Body of pancreas (tissue), 4 donors: ENCODE data around the gene THBS2. TPM values are rescaled to one million over a fixed set of nuclear protein-coding genes. Genes with fewer than 3 reads are reported as not detected.

ENCODE experiments used
- ATAC-seq: fragments of 150-250 bp; one replicate; pipeline ENCODE4 v1.9.1; 2016
- DNase-seq, 4 donors: peaks; one replicate each; pipeline ENCODE4 v3.0.0-alpha.2; 2019
- H3K27ac ChIP-seq, 4 donors: fragments of 200-600 bp; sonication (generic); 1 replicate in 3 of 4; 2 replicates in 1 of 4; pipeline versions ENCODE4 v1.5.1 to v1.6.1; 2016 to 2019; ENCODE audit warnings: mild to moderate bottlenecking in 1 of 4, mixed read lengths in 1 of 4, moderate library complexity in 1 of 4
- H3K27me3 ChIP-seq, 2 donors: fragments of 200-600 bp; sonication (generic); one replicate each; pipeline ENCODE4 v1.6.0; 2016; ENCODE audit warnings: mild to moderate bottlenecking in 1 of 2
- H3K36me3 ChIP-seq, 2 donors: fragments of 200-600 bp; sonication (generic); replicated peaks in 1 of 2; 2 replicates each; pipeline ENCODE4 v1.5.1; 2016; ENCODE audit warnings: low read depth in 2 of 2; ENCODE audit not compliant: insufficient read depth in 1 of 2
- H3K4me1 ChIP-seq: fragments of 200-600 bp; sonication (generic); one replicate; pipeline ENCODE4 v1.6.0; 2016
- H3K4me3 ChIP-seq, 2 donors: fragments of 200-600 bp; sonication (generic); 1 replicate in 1 of 2; 2 replicates in 1 of 2; pipeline ENCODE4 v1.5.1; 2016 to 2019
- H3K9me3 ChIP-seq, 3 donors: fragments of 200-600 bp; sonication (generic); 1 replicate in 2 of 3; 2 replicates in 1 of 3; pipeline ENCODE4 v1.5.1; 2016
- POLR2A ChIP-seq, 3 donors: fragments of 450-650 bp; IDR thresholded peaks; one replicate each; pipeline ENCODE4 v1.6.1; 2016; ENCODE audit warnings: antibody characterized with exemption in 3 of 3, mild to moderate bottlenecking in 2 of 3
- WGBS, 2 donors: methylation state at CpG; one replicate each; pipeline ENCODE4 v1.1.5; 2017; 5-methylcytosine and 5-hydroxymethylcytosine counted together
- intact Hi-C: fragments of 100-400 bp; cut with DNase I; formaldehyde crosslinking; loops from one replicate; pipeline ENCODE4 v1.15.1; 2023
- total RNA-seq, 2 donors: library from RNA; depleted of rRNA; stranded (reverse); fragments of >200 nt; gene quantifications; one replicate each; pipeline ENCODE4 v1.1.0, GENCODE V29; 2016
- TF ChIP-seq, protein P1 (sequence below), 7 experiments: fragments of 450-650 bp in 4 of 7; fragments of 200-600 bp in 3 of 7; sonication (generic) in 3 of 7; IDR thresholded peaks; one replicate each; pipeline ENCODE4 v1.5.1; 2016 to 2019; ENCODE audit warnings: antibody characterized with exemption in 7 of 7

The THBS2 gene
- total RNA-seq, 2 donors from 2014 or later: 8.9 to 9.6 TPM

DNA sequence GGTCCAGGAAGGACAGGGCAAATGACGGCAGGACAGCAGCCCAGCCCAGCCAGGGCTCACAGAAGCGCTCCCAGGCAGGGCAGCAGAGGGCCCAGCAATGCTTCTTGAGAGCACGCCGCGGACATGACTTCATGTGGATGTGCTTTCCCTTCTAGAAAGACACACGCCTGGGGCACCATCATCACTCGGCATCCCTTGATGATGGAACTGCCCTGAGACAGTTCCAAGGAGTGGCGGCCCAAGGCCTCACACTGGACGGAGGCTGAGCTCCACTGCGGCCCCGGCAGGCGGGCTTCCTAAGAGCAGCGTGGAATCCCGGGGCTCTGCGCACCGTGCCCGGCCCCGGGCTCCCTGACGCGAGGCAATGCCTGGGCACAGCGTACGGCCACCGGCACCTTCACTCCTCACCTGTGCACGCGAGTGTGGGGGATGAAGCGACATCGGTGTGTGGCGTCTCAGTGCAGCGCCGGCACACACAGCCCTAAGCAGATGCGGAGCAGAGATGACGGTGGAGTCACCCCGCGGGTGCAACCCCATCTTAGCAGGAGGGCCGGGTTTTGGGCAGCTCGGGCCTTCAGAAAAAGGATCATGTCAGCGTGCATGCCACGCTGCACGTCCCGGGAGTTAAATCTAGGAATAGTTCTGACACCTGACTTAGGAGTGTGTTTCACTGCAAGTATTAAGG, 86.6 kb downstream of the THBS2 start:
- WGBS, 2 donors: 82 to 87% methylated on average over 22 to 39 of the region's 40 CpGs

More for the DNA sequence above, 86.6 kb downstream of the THBS2 start:
- Histone ChIP-seq H3K36me3 (no peaks in the 10 kb centered on the region), H3K27ac (no peak overlapping the region), H3K27me3 (no peaks in the 10 kb centered on the region), H3K4me3 (no peak overlapping the region), H3K9me3 (no peaks in the 10 kb centered on the region), H3K4me1 (no peaks in the 10 kb centered on the region)
- ATAC-seq (no peak), DNase-seq (no peak)
- intact Hi-C loops: no loop called here
- TF ChIP-seq, protein P1, sequence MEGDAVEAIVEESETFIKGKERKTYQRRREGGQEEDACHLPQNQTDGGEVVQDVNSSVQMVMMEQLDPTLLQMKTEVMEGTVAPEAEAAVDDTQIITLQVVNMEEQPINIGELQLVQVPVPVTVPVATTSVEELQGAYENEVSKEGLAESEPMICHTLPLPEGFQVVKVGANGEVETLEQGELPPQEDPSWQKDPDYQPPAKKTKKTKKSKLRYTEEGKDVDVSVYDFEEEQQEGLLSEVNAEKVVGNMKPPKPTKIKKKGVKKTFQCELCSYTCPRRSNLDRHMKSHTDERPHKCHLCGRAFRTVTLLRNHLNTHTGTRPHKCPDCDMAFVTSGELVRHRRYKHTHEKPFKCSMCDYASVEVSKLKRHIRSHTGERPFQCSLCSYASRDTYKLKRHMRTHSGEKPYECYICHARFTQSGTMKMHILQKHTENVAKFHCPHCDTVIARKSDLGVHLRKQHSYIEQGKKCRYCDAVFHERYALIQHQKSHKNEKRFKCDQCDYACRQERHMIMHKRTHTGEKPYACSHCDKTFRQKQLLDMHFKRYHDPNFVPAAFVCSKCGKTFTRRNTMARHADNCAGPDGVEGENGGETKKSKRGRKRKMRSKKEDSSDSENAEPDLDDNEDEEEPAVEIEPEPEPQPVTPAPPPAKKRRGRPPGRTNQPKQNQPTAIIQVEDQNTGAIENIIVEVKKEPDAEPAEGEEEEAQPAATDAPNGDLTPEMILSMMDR (IDR thresholded peaks at IDR 0.05): no peak
- no peak for TF ChIP-seq POLR2A (IDR thresholded peaks at IDR 0.05)
